ENCODE data around the gene UIMC1. TPM values are rescaled to one million over a fixed set of nuclear protein-coding genes. Genes with fewer than 3 reads are reported as not detected.

The UIMC1 gene
- total and polyA plus RNA-seq, 2 of the 4 experiments (the other 2 are of a cell fraction): 19.5 to 27.6 TPM

GRCh38 chr5:177024559-177024958 is 18.0 kb upstream of the UIMC1 start:
- no peak overlapping the region for H3K4me2 ChIP-seq (ENCODE audit: low read depth, low read length)
- in situ Hi-C loops (cut with MboI; ENCODE audit: low sequenced_read_pairs): no loop called here

More at GRCh38 chr5:177024559-177024958, 18.0 kb upstream of the UIMC1 start:
- H4K91ac ChIP-seq (ENCODE audit: insufficient read depth, low read depth, low read length): no peak overlapping the region
- H2AK5ac ChIP-seq (ENCODE audit: low read depth, low read length): 0 out of 2 replicates have a peak overlapping the region, but pooled peaks have one; percentile 31
- H2AK9ac ChIP-seq (replicated peaks; ENCODE audit: low read depth, low read length, poor library complexity): no peak overlapping the region
- H4K5ac ChIP-seq (ENCODE audit: low read depth, low read length): no peak overlapping the region
- H3K4me1 ChIP-seq (ENCODE audit: control insufficient read depth, insufficient read depth, low read length): peaks cover 9% of the 10 kb centered on the region
- DNase-seq (no peak), ATAC-seq (ENCODE audit: low read depth) (no peak)
- dilution Hi-C loops (cut with HindIII; ENCODE audit: low sequenced_read_pairs, unreplicated experiment) (no loop called here), intact Hi-C loops (cut with micrococcal nuclease) (no loop called here)
- no peak overlapping the region for H2BK15ac ChIP-seq (ENCODE audit: low read depth, low read length)
- H2AFZ ChIP-seq (replicated peaks; ENCODE audit: low read length, poor library complexity): no peak overlapping the region
- no peak overlapping the region for H2BK5ac ChIP-seq (ENCODE audit: low read depth, low read length, poor library complexity, severe bottlenecking)
- H3K14ac ChIP-seq (replicated peaks; ENCODE audit: low read depth, low read length): no peak overlapping the region
- H3K4ac ChIP-seq (ENCODE audit: low read depth, low read length): no peak overlapping the region
- H3K4me3 ChIP-seq (ENCODE audit: insufficient read depth, low read depth, low read length): no peak overlapping the region
- TF ChIP-seq USF2 (IDR thresholded peaks at IDR 0.05; ENCODE audit: low read depth, low read length) (no peak), RCOR1 (IDR thresholded peaks at IDR 0.05; ENCODE audit: insufficient replicate concordance, low read length) (no peak), MXI1 (IDR thresholded peaks at IDR 0.05; ENCODE audit: borderline replicate concordance, low read depth, low read length) (no peak), FOS (IDR thresholded peaks at IDR 0.05; ENCODE audit: low read depth, low read length) (no peak), NFE2L2 (IDR thresholded peaks at IDR 0.05; ENCODE audit: low read depth, low read length) (no peak), RAD21 (IDR thresholded peaks at IDR 0.05; ENCODE audit: low read length) (no peak), MAZ (IDR thresholded peaks at IDR 0.05; ENCODE audit: borderline replicate concordance, low read depth, low read length) (no peak), CEBPB (IDR thresholded peaks at IDR 0.05; ENCODE audit: low read depth, low read length) (no peak), BHLHE40 (IDR thresholded peaks at IDR 0.05; ENCODE audit: low read depth, low read length) (no peak), CTCF (conservative IDR thresholded peaks at IDR 0.05; ENCODE audit: low read depth, low read length) (no peak), POLR2A (IDR thresholded peaks at IDR 0.05; ENCODE audit: low read depth, low read length) (no peak)
- TF ChIP-seq, protein P1, sequence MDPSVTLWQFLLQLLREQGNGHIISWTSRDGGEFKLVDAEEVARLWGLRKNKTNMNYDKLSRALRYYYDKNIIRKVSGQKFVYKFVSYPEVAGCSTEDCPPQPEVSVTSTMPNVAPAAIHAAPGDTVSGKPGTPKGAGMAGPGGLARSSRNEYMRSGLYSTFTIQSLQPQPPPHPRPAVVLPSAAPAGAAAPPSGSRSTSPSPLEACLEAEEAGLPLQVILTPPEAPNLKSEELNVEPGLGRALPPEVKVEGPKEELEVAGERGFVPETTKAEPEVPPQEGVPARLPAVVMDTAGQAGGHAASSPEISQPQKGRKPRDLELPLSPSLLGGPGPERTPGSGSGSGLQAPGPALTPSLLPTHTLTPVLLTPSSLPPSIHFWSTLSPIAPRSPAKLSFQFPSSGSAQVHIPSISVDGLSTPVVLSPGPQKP (IDR thresholded peaks at IDR 0.05; ENCODE audit: borderline replicate concordance, low read depth, low read length): no peak
- H4K8ac ChIP-seq (ENCODE audit: low read depth in 2 of 2, low read length in 2 of 2): no peak overlapping the region
- H3K36me3 ChIP-seq (ENCODE audit: control insufficient read depth, insufficient read depth, low read length): peaks cover 7% of the 10 kb centered on the region
- H3K27ac ChIP-seq (ENCODE audit: insufficient read depth, low read length): no peak overlapping the region
- no peak overlapping the region for H2BK20ac ChIP-seq (ENCODE audit: low read depth, low read length)
- peaks cover 6% of the 10 kb centered on the region for H3K9me1 ChIP-seq (ENCODE audit: insufficient read depth, low read length)
- ChIA-PET POLR2A (ENCODE audit: unreplicated experiment) (no interaction called here), CTCF (no interaction called here)
- H3K9me3 ChIP-seq (ENCODE audit: control insufficient read depth, insufficient read depth, low read length): no peaks in the 10 kb centered on the region
- H3K9ac ChIP-seq (ENCODE audit: low read depth, low read length): no peak overlapping the region
- BruUV-seq (replicated peaks): no TSS peak
- no peak overlapping the region for H3K18ac ChIP-seq (ENCODE audit: low read depth, low read length)
- H4K20me1 ChIP-seq (ENCODE audit: insufficient read depth, low read length): peaks cover 5% of the 10 kb centered on the region; the same call in 1 of the 2 replicates
- no CpG with 5 or more reads among the region's 1 CpG for WGBS, 2 experiments (ENCODE audit: extremely low coverage in 2 of 2, insufficient read length in 1 of 2)
- H3K79me1 ChIP-seq (ENCODE audit: low read depth in 1 of 2, low read length in 2 of 2): peaks cover 27 to 54% of the 10 kb centered on the region in 2 experiments
- H3K23ac ChIP-seq (ENCODE audit: low read depth, low read length): 0 out of 2 replicates have a peak overlapping the region, but pooled peaks have one; percentile 33
- no peak overlapping the region for H2BK120ac ChIP-seq (ENCODE audit: low read depth, low read length)
- no peaks in the 10 kb centered on the region for H3K27me3 ChIP-seq (ENCODE audit: control insufficient read depth, insufficient read depth, low read length)
- no peak overlapping the region for H3K56ac ChIP-seq (ENCODE audit: extremely low read depth, insufficient read depth, low read length)

All from IMR-90 (cell line).